HG03457 (cell line): ENCODE results near the gene TLK2.
A peak's percentile ranks its signal among the peaks of the same experiment; 100 is the strongest.
"Not testable (repeated sequence)": the region's sequence is repeated elsewhere in the genome, so short reads cannot be mapped to it uniquely, and the experiment has no call there.

ENCODE experiments used
- ATAC-seq: cut with Tn5 transposase; IDR thresholded peaks from one replicate; pipeline ENCODE4 v1.9.1; 2021; ENCODE audit warnings: moderate number of reproducible peaks; ENCODE audit not compliant: unreplicated experiment

TLK2 gene

DNA sequence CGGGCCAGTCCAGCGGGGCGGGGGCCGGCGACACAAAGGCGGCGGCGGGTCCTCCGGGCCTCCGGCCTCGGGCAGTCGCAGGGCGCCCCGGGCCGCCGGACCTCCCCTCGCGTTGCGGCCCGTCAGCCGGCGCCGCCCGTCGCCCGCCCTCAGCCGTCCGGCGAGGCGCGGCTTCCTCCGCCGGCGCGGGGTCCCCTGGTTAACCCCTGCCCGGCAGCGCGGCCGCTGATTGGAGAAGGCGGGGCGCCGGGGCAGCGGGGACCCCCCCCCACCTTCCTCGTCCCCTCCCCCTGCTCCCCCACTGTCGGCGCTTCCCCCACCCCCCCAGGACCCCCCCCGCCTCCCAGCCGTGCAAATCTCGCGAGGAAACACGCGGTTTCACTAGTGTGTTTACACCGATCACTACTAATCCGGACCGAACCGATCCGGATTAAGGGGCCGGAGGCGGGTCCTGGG, at the start of gene TLK2:
Gene TLK2 (plus strand): TSS at position 402 of the 456 bp plus-strand sequence. CDS start 2,301 bp downstream, outside the sequence.
- peak; percentile 64 for ATAC-seq

DNA sequence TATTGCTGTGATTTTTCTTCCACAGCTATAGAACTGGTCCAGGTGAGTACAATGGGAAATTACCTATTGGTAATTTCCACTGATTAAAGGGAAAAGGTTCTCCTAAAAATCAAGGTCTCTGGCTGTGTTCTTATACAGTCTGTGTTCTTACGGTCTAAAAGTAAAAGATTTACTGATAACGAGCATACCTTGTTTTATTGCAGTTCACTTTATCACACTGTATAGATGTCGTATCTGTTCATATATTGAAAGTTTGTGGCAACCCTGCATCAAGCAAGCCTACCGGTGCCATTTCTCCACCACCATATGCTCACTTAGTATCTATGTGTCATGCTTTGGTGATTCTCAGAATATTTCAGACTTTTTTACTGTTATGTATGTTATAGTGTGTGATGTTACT, 43.4 kb upstream of the TLK2 start:
- not testable (repeated sequence) for ATAC-seq

DNA sequence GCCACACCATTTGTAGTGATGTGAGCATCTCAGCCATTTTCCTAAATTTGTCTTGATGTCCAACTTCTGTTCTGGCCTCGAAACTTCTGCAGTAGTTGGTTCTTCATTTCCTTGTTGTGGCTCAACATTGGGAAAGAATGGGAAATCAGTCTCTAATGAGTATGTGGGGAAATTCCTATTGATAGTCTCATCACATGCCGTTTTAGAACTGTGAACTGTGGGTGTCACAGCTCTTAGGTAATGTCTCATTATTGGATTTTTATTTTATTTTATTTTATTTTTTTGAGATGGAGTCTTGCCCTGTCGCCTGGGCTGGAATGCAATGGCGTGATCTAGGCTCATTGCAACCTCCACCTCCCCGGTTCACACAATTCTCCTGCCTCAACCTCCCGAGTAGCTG, 37.4 kb upstream of the TLK2 start:
- ATAC-seq, result not testable (repeated sequence)

DNA sequence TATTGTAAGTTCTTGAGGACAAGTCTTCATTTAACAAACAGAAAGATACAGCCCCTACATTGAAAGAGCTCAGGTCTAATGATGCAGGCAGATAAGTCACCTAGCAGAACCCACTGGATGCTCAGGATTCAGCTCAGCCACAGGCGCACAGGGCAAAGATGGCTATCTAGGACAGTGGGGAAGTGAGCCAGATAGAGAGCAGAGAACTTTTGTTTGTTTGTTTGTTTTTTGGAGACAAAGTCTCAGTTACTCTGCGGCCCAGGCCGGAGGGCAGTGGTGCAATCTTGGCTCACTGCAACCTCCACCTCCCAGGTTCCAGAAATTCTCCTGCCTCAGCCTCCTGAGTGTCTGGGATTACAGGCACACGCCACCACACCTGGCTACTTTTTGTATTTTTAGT, 34.6 kb upstream of the TLK2 start:
- no peak for ATAC-seq

DNA sequence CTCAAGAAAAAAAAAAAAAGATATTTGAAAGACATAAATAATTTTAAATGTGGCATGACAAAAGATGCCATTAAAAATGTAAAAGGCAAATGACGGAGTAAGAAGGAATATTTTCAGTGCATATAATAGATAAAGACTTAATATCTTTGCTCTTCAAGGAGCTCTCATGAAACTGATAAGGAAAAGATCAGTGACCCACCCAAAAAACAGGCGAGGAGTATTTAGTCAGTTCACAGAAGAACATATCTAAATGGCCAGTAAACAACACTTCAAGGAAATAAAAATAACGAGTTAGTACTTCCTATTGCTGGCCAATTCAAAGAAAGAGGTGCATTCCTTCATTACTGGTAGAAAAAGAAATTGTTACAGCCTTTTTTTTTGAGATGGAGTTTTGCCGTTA, 32.8 kb upstream of the TLK2 start:
- not testable (repeated sequence) for ATAC-seq

DNA sequence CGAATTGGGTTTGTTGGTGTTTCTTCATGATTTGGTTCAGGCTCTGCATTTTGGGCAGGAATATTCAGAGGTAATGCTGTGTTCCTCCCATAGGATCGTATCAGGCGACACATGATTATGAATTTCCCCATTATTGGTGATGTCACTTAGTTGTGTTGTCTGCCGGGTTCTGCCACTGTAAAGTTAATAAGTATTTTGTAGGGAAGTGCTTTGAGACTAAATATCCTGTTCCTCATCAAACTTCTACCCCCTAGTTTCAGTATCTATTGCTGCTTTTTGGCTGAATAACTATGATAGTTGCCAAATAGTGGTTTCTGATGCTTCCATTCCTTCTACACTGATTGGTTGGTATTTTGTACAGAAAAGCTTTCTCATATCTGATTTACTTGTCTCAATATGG, 26.4 kb upstream of the TLK2 start:
- not testable (repeated sequence) for ATAC-seq

DNA sequence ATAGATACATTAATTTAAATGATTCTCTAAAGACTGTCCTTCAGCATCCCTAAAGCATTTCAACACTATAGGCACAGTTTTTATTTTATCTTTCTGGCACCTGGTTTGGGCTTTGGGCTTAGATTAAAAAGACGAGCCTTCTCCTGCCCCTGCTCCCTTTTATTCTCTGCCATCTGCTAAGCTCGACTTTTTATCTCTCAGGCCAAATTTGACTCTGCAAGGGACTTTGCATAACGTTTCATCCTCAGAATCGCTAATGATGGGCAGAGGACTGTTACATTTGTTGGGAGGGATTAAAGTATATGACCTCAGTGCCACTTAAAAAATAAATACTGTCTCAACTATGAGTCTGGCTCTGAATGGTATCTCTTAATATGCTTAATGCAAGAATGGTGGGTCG, 25.6 kb upstream of the TLK2 start:
- ATAC-seq, result not testable (repeated sequence)

DNA sequence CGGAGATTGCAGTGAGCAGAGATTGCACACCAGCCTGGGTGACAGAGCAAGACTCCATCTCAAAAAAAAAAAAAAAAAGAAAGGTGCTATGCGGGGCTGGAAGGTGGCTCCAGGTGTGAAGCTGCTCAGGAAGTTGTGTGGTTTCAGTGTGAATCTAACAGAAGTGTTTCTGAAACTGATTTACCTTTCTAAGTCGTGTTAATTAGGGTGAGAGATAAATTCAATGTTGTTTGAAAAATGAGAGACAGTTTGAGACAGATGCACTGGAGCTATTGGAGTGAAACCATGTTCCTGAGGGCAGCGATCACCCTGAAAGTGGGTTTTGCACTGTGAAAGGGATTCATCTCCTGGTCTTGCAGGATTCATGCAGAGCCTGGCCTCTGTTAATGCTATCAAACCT, 25.0 kb upstream of the TLK2 start:
- not testable (repeated sequence) for ATAC-seq

DNA sequence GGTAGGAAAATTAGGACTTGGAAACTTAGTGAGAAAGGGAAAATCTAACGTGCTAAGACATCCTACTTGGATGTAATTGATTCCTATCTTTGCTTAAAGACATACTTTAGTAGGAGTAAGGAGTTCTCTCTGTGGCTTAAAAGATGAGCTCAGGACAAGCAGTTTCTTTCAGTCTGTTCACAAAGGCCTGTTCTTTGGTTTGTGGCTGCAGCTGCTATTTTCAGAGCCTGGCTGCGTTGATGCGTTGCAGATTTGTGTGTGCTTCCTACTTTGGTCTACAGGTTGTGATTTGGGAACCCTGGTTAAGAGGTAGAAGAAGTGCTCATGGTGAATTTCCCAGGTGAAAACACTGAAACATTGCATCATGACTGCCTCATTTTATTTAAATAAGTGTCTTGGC, 24.5 kb upstream of the TLK2 start:
- not testable (repeated sequence) for ATAC-seq

DNA sequence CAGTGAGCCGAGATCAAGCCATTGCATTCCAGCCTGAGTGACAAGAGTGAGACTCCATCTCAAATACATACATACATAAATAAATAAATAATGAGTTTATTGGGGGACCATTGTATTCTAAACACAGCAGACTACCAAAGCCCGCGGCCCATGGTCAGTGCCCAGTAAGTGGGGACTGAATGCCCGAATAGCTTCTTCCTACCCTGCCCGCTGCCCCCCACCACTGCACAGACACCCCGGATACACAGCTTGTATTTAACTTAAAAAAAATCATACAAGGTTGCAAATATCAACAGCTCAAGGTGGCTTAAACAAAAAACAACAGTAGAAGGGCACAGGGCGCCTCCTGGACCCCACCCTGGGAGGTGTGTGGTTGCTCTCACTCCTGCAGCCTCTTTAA, 22.6 kb upstream of the TLK2 start:
- no peak for ATAC-seq

DNA sequence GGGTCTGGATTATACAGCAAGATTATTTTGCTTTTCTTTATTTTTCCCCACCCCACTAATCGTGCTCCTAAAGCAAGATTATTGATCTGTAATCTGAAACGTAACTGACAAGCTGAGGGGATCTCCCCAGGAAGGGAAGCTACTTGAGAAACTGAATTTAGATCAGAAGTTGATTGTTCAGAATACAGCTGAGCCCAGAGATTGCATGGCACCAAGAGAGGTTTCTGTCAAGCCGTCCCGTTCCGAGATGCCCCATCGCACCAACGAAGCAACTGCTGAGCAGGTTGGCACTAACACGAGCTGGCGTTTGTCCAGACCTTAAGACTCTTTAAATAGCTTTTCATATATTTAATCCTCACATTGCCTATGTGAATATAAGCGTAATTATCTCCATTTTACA, 20.1 kb upstream of the TLK2 start:
- ATAC-seq, result not testable (repeated sequence)

DNA sequence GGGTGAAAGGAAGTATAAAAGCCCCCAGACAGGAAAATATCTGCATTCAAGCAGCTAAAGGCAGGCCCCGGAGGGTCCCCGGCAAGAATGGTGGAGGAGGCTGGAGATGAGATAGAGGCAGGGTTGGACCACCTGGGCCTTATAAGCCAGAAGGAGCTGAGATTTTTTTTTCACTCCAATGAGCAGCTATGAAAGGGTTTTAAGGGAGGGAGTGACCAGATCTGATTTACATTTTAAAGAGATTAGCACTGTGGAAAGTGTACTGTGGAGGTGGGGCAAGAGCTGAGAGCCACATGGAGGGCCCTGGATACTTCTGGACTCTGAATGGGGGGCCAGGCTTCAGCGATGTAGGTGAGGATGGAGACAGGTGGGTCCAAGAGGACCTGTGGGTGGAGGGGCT, 14.2 kb upstream of the TLK2 start:
- not testable (repeated sequence) for ATAC-seq

DNA sequence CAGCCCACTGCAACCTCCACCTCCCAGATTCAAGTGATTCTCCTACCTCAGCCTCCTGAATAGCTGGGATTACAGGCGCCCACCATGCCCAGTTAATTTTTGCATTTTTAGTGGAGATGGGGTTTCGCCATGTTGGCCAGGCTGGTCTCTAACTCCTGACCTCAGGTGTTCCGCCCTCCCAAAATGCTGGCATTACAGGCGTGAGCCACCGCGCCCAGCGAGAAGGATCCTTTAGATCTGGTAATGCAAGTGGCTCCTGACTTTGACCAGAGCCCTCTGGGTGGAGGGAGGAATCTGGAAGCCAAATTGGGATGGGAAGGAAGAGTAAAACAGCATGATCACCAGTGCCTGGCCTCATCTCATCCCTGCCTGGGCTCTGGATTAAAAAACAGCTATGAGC, 13.4 kb upstream of the TLK2 start:
- ATAC-seq, result not testable (repeated sequence)

DNA sequence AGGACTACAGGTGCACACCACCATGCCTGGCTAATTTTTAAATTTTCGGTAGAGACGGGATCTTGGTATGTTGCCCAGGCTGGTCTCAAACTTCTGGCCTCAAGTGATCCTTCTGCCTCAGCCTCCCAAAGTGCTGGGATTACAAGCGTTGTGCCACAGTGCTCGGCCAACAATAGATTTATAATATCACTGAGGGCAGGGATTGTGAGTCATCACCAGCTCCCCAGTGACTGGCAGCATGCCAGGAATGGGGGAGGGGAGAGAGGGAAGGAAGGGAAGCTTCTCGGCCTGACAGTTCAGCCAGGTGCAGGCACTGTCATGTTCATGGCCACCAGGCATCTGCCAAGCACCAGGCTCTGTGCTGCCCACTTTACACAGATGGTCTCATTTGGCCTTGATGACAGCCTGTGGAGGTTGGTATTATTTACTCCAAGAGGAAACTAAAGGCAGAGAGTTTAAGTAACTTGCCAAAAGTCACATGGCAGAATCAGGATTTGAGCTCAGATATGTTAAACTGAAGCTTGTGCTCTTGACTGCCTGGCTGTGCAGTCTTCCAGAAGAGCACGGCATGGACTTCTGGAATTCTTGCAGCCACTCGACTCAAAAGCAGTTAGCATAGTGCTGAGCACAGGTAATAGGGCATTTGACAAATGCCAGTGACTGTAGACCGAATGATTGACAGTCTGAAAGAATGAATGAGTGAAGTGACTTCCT, 7.8 kb upstream of the TLK2 start:
- not testable (repeated sequence) for ATAC-seq

DNA sequence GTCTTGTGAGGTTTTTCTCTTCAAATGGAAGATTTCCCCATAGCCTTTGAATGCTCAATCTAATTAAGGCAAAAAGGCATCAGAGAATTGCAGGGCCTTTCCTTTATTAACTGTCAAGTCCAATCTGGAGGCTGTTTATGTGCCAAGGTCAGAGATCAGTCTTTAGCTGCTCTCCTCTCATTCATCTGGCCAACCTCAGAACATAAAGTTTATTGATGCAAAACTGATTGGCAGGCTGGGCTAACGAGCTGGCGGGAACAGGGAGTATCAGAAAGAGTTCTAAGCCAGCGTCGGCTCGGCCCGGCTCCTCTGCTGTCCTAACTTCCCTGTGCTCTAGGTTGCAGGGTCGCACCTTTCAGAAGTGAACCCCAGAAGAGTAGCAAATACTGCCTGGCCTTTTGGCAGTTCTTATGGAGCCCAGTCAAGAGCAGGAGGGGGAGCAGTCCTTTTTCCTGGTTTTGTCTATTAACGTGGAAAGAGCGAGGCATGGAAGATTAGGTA, 7.2 kb upstream of the TLK2 start:
- ATAC-seq, result not testable (repeated sequence)

DNA sequence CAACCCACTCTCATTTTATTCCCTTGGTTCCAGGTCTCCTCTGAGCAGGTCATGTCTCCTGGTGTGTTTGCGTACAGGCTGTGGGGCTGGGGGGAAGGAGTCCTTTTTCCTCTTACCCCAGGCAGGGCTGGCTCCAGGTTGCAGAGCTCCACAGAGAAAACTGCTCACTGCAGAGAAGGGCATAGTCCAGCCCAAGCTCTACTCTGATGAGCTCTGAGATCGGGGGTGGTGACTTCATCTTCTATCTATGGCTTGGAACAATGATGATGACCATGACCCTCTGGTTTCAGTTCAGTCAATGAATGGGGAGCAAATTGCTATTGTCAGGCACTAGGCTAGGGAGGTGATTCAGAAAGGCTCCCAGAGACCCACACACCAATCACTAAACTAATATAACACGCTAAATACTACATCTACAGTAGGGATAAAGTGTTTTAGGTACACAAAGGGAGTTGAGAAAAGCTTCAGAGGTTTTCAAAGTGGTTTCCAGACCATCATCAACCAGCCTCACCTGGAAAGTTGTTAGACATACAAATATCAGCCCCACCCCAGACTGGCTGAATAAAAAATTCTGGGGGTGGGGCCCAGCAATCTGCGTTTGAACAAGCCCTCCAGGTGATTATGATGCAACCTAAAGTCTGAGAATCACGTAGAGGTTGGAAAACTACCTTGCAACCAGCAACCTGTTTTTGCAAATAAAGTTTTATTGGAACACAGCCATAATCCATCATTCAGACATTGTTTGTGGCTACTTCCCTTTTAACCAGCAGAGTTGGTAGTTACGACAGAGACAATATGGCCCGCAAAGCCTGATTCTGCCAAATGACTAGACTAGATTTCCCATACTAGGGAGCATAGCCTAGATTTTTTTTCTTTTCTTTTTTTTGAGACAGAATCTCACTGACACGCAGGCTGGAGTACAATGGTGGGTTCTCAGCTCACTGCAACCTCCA, 5.3 kb upstream of the TLK2 start:
- ATAC-seq, result not testable (repeated sequence)

DNA sequence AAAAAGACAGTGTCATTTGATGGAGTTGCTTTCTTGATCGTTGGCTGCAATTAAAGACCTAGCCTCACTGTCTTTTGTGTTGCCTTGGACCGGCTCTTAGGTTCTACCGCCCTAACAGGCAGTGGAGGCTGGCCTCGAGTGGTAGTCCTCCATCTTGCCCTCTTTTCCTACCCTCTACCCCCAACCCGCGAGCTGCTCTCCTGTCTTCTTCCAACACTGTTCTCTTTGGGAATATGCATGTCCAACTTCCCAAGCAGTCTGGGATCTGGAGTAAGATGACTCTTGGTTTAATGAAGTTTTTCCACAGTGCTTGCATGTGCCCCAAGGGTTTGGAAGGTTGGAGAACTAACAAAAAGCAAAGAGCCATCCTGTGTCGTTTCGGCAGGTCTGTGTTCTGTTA, 1.5 kb upstream of the TLK2 start:
- not testable (repeated sequence) for ATAC-seq

DNA sequence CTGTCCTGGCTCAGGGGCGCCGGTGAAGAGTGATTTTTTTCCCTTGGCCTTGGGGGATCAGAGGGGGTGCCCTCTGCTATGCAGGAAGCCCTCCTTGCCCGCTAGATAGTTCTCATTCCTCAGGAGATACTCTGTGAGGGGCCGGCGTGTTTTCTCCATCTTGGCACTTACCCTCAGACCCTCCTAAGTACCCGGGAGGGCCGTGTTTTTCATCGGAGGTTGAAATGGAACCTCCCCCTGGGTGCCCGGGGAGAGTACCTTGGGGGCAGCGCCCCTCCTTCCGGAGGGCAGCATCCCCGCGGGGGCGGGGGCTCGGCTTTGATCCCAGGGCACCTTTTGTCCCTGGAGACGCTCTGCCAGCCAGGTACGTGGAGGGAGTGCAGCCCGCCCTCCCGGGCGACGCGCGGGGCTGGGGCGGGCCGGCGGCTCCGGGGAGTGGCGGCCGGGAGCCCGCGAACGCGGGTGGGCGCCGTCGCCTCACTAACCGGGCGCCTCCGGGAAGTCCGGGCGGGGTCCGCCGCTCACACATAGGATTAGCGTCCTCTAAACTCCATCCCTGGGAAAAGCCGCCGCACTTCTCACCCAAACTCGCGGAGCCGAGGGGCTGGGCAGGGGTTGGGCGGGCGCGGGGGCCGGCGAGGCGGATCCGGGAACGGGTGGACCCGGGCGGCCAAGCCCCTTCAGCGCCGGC, 762 bp upstream of the TLK2 start:
- peak; percentile 21 for ATAC-seq

DNA sequence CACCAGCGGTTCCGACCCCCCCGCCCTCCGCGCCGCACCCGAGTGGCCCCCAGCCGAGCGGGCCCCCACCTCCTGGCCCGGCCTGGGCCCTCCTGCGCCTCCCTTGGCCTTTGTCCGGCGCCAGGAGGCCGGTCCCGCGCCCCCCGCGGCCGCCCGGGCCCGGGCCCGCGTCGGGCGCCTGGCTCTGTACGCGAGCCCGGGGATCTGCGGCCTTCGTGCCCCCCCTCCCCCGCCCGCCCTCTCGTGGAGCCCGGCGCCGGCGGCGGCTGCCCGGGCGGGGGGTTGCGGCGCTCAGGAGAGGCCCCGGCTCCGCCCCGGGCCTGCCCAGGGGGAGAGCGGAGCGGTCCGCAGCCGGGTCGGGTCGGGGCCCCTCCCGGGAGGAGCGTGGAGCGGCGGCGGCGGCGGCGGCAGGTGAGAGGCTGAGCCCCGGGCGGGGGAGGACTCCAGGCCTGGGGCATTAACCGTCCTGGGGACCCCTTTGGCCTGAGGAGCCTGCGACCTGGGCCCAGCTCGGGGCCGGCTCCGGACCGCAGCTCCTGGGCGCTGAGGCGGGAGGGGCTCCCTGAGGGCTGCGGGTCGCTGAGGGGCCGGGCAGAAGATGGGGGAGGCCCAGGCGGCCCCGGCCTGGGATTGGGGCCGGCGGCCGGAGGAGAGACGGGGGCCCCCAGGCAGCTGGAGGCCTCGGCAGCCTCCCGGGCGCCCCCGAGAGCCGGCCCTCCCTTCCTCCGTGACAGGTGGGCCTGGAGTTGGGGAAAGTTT, 434 bp downstream of the TLK2 start:
- ATAC-seq, result peak; percentile 36

DNA sequence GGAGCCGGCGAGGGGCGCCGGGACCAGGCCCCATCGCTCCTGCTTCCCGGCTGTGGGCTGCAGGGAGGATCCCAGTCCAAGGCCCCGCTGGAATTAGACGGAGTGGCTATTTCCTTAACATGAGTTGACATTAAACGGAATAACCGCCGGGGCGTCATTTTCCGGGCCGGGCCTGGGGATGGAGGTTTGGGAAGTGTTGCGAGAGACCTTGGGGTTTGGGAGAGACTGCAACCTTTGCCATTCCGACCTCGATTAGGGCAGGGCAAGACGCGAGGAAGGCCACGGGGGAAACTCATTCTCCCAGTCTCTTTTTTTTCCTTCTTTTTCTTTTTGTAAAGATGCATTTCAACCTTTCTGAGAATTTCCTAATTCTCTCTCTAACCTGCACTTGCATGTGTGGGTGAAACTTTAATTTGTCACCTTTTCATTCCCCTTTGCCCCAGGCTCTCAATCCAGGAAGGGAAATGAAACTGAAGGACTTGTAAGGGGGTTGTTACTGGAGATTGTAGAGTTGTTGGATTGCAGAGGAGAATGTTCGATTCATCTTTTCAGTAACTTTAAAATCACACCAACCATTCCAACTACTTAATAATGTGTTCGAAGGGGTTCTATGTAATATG, 1.1 kb downstream of the TLK2 start:
- ATAC-seq, result not testable (repeated sequence)
